Measurements from ENCODE around the gene COA7.

DNA sequence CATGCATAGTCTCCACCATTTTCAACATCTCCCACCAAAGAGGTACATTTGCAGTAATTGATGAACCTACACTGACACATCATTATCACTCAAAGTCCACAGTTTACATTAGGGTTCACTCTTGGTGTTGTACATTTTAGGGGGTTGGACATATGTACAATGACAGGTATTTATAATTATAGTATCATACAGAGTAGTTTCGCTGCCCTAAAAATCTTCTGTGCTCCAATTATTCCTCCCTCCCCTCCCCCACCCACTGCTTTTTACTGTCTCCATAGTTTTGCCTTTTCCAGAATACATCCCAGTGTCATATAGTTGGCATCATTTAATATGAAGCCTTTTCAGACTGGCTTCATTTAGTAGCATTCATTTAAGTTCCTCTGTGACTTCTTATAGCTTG lies 13.6 kb downstream of the COA7 start:
- TF ChIP-seq, protein P1, sequence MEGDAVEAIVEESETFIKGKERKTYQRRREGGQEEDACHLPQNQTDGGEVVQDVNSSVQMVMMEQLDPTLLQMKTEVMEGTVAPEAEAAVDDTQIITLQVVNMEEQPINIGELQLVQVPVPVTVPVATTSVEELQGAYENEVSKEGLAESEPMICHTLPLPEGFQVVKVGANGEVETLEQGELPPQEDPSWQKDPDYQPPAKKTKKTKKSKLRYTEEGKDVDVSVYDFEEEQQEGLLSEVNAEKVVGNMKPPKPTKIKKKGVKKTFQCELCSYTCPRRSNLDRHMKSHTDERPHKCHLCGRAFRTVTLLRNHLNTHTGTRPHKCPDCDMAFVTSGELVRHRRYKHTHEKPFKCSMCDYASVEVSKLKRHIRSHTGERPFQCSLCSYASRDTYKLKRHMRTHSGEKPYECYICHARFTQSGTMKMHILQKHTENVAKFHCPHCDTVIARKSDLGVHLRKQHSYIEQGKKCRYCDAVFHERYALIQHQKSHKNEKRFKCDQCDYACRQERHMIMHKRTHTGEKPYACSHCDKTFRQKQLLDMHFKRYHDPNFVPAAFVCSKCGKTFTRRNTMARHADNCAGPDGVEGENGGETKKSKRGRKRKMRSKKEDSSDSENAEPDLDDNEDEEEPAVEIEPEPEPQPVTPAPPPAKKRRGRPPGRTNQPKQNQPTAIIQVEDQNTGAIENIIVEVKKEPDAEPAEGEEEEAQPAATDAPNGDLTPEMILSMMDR (IDR thresholded peaks at IDR 0.05; ENCODE audit: low read length), result no peak
- TF ChIP-seq EZH2 (optimal IDR thresholded peaks at IDR 0.05; ENCODE audit: low read depth, low read length), result no peak

Data from MM.1S (cell line).